Esophagus muscularis mucosa (tissue), 3 donors: ENCODE results near the gene DDX39B.

Source experiments
- CTCF ChIP-seq, 3 experiments: fragments of 200-600 bp in 2 of 3; fragments of 450-650 bp in 1 of 3; sonication (generic) in 2 of 3; IDR thresholded peaks; one replicate each; pipeline ENCODE4 v1.5.1; 2017 to 2019; ENCODE audit warnings: antibody characterized with exemption in 3 of 3, mild to moderate bottlenecking in 2 of 3, moderate library complexity in 1 of 3
- POLR2A ChIP-seq: fragments of 450-650 bp; IDR thresholded peaks from one replicate; pipeline ENCODE4 v1.6.1; 2017; ENCODE audit warnings: antibody characterized with exemption, moderate library complexity, mild to moderate bottlenecking, low read depth
- POLR2AphosphoS5 ChIP-seq, 2 donors: sonication (generic); formaldehyde crosslinking; IDR thresholded peaks; one replicate each; pipeline ENCODE4 v1.6.1; 2017; ENCODE audit warnings: antibody characterized with exemption in 2 of 2

- TF ChIP-seq CTCF (IDR thresholded peaks at IDR 0.05): no peak
- TF ChIP-seq POLR2A: no peak
- no peak for TF ChIP-seq POLR2AphosphoS5 (IDR thresholded peaks at IDR 0.05)
These were observed 12.3 kb downstream of the DDX39B start for GRCh38 chr6:31529329-31530150.
